Fibroblast of the conjunctiva (primary cell): ENCODE results near the gene PRKAB1.

Experiments
- DNase-seq: peaks from one replicate; pipeline ENCODE4 v3.0.0-alpha.2; 2010; ENCODE audit warnings: low read depth

The PRKAB1 gene

DNA sequence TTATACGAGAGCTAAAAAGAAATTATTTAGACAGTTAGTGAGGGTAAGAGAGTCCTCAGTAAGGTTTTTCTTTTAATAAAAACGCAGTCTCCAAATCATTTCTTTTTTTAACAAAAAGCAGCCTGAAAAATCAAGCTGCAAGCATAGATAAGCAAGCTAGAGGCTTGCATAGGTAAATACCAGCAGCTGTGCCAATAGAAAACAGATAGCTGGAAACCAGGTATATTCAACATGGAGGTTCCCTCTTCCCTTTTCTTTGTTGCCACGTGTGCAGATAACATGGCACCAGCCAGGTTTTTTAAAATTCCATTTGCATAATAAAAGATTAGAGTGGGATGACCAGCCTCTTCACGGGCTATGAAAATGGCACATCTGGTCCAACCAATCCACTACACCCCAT lies 6.1 kb upstream of the PRKAB1 start:
- no peak for DNase-seq

DNA sequence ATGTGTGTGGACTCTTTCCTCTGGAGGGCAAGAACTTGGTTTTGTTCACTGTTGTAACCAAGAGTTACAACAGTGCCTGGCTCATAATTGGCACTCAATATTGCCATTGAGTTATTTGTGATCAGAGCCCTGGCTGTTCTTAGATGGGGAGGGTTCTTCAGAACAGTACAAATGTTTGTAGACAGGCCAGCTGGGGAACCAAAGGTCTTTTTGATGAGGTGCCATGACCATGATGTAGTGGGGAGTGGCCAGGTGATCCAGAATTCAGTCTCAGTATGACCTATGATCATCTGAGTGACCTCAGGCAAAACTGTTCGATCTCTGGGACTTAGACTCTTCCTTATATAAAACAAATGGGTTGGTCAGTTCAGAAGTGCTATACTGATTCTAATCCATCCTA lies 3.3 kb upstream of the PRKAB1 start:
- DNase-seq, result no peak

DNA sequence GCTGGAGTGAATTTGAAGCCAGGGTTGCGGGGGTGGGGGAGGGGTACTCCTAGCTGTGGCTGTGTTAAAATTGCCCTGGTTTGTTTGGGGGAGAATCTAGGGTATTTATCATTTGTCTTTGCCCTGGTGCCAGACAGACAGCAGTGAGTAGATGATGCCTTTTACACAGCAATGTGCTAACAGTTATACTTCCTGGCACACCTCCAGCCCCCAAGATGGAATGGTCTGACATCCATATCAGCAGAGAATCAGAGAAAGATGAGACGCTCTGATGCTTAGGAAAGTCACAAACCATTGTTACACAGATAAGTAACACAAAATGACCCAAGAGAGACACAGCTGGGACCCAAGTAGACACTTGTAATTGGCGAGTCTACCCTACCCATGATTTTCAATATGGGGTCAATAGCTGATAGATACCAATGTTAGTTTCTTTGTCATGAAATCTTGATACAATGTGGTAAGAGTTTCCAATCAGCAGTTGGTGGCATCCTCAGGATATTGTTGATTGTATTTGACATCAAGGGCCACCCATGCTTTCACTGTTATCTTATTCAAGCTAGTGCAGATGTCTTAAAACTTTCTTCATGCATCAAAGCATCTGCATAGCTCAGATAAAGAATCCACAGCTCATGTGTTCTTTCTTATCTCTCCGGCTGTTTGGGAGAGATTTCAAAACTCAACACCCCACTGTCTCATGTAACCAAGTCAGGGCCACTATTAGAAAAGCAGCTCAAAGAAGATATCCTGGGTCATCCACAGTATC lies 2.6 kb upstream of the PRKAB1 start:
- no peak for DNase-seq

DNA sequence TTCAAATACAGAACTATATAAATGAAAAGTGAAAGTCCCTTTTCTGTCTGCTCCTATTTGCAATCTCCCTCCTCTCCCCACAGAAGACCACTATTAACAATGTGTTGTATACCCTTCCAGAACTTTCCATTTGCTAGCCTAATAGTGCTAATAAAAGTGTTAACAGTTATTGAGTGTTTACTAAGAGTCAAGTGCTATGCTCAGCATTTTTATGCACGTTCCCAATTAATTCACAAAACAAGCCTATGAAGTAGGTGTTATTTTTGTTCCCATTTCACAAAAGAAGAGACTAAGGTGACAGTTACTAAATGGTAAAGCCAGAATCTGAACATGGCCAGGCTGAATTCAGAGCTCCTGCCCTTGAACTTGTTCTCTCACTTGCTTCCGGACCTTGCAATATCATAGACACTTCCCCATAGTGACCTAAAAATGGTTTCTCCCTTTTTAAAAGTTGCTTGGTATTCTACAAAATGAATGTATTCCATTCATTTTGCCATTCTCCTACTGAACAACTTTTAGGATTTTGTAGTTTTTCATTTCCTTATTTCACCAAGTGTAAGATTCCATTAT lies 1.6 kb upstream of the PRKAB1 start:
- DNase-seq, result no peak

DNA sequence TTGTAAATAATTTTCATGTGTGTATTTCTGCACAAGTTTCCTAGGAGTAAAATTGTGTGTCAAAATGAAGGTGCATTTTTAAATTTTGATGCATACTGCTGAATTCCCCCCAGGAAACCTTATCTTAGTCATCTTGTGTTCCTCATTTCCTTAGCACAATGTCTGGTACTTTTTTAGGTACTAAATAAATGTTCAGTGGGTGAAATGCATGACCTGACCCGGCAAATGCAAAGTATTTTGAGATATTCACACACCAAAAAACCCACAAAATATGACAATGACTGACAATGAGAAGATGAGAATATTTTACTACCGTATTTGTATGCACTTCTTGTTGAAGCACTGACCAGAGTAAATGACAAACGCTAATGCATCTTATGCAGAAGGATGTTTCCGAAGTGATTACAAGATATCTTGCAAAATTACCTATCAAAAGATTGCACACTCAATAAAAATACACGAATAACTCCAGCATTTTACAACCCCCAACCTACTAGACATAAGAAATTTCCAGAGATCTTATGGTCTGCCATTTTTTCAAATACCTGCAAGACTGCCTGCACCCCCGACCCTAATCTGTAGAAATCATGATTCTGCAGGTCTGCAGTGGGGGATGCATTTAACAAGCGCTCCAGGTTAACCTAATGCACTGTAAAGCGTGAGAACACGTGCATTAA lies 895 bp upstream of the PRKAB1 start:
- DNase-seq, result no peak

DNA sequence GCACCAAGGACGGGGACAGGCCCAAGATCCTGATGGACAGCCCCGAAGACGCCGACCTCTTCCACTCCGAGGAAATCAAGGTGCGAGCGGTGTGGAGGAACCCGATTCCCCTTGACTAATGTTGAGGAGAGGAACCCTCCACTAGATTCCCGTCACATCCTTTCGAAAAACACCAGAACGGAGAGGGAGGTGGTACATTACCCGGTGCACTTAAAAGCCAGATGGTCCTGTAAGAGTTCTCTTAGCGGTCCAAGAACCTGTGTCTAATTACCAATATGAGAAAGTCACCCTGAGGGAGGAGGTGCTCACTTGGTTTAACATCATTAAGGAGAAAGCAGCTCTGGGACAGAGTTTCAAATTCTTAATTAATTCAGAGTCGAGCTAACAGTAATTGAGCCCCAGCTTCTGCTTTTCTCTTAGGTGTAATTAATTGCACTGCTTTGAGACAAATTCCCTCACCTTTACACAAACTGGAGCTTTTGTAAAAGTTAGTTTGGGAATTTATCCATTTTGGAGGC lies 450 bp downstream of the PRKAB1 start:
- no peak for DNase-seq

DNA sequence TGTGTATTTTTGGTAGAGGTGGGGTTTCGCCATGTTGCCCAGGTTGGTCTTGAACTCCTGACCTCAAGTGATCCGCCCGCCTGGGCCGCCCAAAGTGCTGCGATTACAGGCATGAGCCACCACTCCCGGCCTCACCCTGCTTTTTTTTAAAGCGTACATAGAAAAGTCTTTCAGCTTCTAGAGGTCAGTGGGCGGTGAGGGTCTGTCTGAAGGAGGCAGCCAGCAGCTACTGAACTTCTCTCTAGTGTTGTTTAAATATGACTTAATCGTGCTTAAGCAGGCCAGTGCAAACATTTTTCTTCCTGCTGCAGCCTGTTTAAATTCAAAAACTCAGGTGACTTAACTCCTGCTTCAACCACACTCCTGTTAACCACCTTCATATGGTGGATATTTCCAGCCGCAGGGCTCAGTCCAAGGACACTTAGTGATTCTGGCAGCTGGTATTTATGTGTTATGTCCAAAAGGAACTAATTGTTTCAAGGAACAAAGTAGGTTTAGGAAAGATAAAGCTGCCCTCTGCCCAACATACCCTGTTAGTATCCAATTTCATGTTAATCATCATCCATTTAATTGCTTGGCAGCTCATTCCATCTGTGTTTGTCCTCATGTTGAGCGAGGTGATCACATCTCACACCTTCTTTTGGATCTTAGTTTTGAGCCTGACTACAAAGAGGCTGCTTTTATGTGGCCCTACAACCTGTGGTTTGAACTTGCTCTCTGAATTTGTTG lies 2.0 kb downstream of the PRKAB1 start:
- DNase-seq, result no peak

DNA sequence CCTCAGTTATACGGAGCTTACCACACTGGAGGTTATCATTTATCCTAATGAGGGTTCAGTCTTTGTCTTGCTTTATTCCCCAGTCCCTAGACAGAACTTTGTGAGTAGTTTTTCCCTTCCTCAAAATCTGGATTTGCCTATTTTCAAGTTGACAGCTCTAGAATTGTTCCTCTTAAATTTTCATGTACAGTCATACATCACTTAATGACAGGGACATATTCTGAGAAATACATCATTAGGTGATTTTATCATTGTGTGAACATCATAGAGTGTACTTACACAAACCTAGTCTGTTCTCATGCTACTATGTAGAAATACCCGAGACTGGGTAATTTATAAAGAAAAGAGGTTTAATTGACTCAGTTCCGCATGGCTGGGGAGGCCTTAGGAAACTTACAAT lies 3.1 kb downstream of the PRKAB1 start:
- DNase-seq, result no peak

DNA sequence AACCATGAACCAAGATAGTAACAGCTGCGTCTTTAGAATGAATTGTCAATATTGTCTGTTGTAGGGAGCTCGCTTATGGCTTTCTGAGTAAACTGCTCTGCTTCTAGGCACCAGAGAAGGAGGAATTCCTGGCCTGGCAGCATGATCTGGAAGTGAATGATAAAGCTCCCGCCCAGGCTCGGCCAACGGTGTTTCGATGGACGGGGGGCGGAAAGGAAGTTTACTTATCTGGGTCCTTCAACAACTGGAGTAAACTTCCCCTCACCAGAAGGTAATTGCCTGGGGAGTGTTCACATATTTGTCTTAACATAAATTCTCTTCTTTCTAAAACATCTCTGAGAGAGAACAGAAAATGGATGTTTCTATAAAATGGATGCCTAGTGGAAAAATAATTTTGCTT lies 4.3 kb downstream of the PRKAB1 start:
- no peak for DNase-seq

DNA sequence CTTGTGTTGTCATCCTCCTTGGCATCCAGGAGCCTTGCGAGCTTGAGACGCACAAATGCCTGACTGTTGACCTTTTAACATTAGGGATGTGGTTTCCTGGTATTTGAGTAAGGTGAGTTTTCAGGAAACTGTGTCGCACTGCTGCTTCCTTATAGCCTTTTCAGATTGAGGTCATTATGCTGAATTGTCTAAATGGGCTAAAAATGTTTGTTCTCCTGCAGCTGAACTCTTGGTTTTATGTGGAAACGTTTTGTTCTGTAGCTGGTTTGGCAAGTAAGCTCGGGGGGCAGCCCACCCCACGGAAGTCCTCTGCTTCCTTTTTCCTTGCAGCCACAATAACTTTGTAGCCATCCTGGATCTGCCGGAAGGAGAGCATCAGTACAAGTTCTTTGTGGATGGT lies 5.7 kb downstream of the PRKAB1 start:
- DNase-seq, result no peak

DNA sequence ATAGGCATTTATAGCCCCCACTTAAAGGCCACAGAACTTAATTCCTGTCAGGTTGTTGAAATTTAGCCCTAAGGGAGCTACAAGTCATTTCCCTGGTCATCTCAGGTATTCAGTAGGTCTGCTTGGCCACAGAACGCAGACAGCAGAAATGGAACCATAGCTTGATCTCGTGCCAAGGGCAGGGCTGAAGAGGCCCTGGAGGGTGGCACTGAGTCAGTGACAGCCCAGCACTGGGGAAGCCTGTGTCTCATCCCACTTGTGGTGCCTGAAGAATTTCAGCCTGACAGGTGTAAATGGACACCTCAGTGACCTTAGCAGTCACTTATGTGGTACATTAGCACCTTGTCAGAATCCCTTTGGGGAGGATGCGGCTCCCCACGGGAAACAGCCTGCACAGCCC lies 6.6 kb downstream of the PRKAB1 start:
- no peak for DNase-seq

DNA sequence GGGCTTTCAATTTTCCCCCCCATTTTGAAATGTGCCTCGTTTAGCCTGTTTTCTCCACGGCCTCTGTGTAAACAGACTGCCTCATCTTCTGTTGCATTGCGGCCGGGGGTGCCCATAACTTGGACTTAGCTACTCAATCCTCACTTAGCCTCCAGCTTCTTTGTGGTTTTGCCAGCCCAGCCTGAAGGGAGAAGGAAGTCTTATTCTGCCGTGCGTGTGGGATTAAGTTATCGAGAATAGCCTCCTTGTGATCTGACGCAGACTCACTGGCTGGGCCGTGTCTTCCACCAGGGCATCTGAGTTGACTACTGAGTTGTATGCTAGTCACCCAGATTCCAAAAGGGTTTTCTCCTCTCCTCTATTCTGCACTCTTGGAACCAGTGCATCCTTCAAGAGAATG lies 8.1 kb downstream of the PRKAB1 start:
- no peak for DNase-seq

DNA sequence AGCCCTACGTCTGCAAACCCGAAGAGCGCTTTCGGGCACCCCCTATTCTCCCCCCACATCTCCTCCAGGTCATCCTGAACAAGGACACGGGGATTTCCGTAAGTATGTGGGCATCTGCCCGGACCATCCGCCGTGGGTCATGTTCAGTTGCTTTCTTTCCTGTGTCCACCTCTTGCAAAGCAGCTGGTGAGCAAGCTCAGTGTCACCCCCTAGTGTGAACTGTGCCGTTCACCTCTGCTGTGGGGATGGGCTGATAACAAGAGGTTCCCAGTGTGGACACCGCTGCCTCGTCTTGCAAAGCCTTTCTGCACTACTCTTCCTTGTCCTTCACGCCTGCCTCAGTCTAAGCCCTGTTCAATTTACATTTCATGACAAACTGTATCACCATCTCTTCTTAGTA lies 8.6 kb downstream of the PRKAB1 start:
- DNase-seq, result no peak

DNA sequence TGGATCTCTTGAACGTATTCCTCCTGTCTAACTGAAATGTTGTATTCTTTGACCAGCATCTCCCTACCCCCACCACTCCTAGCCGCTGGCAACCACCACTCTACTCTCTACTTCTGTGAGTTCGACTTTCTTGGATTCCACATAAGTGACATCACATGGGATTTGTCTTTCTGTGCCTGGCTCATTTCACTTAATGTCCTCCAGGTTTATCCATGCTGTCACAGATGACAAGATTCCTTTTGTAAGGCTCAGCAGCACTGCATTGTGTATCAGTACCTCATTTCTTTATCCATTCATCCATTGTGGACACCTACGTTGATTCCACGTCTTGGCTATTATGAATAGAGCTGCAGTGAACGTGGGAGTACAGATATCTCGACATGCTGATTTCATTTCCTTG lies 10.5 kb downstream of the PRKAB1 start:
- DNase-seq, result no peak

DNA sequence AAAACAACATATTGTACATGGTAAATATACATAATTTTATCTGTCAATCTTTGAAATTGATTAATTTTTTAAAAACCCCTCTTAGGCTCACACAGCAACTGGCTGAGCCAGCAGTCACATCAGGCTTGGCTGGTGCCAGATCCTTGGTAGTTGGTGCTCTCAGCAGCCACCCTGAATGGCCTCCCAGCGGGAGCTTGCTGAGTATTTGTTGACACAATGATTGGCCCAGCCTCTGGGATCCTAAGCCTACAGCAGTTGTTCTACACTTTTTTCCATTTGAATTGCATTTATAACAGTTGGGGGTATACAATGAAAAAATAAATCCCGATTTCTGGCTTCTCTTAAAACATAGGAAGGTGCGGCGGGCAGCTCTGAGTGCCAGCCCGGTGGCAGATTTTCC lies 11.1 kb downstream of the PRKAB1 start:
- no peak for DNase-seq

DNA sequence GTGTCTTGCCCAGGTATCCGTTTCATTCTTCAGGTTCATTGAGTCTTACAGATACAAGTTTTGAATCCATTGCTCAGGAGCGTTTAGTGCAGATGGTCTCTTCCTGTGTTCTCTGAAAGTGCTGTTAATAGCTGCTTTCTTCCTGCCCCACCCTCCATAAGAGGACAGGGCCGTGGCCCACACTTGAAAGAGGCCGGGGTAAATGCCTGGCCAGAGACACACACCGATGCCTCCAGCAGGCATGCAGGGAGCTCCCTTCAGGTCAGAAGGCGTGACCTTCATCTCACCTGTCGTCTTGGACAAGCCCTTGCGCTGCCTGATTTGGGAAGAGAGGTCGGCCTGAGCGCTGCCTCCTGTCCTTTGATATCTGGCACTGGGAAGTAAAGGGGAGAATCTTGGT lies 11.6 kb downstream of the PRKAB1 start:
- no peak for DNase-seq

DNA sequence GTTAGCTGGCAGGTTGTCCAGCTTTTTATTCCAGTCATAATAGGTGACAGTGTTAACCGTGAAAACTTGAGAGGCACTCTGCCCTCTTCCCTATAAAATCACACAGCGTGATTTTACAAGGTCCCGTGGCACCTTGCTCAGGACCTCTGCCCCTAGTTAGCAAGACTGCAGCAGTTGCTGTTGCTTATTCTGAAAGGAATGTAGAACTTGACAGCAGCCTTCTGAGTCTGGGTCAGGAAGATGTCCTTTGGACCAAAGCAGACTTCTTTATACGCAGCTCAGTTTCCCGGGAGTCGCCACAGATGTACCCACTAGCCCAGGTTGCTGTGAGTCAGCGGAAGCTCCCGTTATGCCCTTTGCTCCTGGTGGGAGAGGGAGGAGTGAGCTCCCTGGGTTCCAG lies 13.2 kb downstream of the PRKAB1 start:
- no peak for DNase-seq

DNA sequence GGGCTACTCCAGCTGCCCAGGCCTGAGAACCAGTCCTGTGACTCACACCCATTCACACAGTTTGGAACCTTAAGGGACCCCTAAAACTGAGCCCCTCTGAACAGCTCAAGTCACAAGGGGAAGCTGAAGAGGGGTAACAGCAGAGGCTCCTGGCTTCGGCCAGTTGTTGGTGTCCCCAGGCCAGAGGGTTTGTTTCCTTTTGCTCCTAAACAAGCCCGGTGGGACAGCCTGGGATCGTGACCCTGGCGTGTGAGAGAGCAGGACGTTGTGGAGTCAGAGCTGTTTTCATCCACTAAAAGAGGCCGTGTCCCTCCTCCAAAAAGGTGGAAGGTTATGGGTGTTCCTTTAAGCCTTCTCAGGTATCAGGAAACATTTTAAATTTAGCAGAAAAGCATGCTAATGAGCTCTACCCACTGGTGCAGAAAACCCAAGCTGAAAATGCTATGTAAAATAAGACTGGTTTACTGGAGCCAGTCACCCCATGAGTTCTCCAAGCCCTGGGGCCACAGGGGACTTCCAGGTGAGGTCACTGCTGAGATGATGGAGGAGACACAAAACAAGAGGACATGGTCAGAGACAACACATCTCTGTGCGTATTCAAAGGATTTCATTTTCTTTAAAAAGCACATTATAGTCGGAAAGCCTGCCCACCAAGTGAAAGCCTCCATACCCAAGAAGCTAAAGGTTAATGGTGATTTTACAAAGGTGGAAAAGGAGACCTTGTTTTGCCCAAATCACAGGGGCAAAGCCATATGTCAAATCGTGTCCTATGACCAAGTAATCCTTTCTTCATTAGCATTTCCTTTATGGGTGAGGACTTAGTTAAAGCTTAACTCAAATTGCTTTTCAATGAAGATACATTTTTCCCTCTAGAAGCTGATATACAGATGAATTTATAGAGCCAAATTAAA lies 14.1 kb downstream of the PRKAB1 start:
- DNase-seq, result no peak

DNA sequence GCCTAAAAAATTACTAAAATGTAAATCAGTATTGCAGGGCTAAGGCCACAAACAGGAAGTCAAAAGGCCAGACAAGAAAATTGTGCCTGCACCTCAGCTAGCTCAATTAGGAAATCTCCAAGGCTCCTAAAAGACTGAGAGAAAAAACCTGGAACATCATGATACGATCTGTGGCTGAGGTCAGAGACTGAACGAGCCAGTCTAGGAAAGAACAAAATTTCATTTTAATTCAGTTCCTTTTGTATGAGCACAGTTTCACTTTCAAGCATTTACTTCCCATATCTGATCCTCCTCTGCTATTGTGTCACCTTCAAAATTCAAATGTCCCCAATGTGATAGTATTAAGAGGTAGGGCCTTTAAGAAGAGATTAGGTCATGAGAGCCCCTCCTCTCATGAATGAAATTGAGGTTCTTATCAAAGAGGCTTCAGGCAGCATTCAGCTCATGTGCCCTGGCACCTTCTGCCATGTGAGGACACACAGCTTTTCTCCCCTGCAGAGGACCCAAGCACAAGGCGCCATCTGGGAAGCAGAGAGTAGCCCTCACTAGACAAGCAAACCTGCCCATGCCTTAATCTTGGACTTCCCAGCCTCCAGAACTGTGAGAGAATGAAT lies 14.8 kb downstream of the PRKAB1 start:
- no peak for DNase-seq

DNA sequence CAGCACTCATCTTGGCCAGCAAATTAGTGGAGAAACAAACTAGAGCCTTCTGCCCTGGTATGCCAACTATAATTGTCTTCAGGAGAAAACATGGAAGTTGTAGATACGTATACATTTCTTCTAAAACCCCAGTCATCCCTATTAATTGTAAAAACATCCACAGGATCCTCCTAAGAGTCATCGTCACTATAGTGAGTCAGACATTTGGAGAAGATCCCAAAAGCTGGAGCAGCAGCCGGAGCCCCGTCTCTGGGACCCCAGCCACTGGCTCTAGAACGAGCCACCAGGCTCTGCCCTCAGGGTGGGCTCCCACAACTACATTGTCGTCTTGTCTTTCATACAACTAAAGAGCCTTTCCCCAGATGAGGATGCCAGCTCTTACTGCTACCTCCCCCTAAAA lies 15.5 kb downstream of the PRKAB1 start:
- DNase-seq, result no peak

DNA sequence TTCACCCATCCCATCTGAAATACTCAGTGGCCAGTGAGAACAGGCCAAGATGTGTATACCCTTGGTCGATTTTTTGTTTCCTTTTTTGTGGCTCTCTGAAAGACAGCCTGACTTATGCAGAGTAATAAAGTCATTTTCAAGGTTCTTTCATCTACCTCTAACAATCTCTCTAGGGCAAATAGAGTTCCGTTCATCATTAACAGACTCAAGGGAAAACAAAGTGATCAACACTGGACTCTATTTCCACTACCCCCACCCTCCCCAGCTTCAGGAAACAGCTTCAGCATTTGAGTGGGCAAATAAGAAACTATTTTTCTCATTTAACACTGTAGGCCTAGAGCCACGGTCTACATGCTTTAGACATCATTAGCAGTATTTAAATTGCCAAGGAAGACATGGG lies 15.9 kb downstream of the PRKAB1 start:
- no peak for DNase-seq
